ENCODE data around the gene POLR1H.

Gene POLR1H

DNA sequence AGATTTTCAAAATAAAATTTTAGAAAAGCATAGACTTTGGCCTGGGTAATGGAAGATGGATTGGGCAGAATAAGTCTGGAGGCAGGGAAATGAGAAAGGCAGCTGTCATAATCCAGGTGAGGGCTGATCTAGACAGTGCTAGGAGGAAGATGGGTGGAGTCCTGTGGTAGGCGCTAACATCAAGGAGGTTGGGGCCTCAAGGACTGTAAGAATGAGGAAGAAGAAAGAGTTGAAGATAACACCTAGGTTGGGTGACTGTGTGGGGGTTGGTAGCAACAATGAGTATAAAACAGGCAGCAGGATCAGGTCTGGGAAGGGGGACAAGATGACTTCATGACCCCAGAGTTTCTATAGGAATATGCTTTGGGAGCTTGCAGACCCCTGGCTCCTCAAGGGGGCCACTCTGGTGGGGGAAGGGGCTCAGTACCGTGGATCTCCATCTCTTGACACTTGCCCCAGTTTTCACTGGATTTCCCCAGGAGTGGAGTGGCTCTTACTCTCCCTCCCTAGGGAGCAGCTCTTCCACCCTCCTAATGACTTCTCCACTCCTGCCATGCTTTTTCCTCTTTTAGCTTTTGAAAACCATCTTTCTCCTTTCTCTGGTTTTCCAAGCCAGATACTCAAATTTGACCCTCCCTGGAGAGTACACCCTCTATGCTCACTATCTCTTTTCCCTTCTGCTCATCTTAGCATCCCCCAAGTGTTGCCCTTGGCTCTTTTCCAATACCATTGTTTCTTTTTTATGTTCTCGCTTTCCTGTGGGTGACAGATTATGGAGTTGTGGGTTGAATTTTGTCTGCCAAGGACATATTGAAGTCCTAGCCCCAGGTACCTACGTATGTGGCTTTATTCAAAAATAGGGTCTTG is 37.1 kb downstream of the POLR1H start:
- DNase-seq, result no peak

DNA sequence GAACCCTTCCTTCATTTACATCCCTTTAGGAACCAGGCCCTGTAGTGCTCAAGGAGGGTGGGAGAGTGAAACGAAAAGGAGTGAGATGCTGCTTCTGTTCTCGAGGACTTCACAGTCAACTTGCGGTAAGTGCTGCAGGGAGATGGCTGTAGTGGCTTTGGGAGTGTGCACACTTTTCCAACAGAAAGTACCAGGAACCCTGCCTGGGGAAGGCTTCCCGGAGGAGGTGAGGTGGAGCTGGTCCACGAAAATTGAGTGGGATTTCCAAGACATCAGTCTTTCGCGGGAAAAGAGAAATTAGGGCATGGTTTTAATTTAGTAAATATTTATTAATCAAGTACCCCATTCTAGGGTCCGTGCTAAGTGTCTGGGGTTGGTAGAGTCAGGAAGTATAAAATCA is 39.1 kb downstream of the POLR1H start:
- no peak for DNase-seq

DNA sequence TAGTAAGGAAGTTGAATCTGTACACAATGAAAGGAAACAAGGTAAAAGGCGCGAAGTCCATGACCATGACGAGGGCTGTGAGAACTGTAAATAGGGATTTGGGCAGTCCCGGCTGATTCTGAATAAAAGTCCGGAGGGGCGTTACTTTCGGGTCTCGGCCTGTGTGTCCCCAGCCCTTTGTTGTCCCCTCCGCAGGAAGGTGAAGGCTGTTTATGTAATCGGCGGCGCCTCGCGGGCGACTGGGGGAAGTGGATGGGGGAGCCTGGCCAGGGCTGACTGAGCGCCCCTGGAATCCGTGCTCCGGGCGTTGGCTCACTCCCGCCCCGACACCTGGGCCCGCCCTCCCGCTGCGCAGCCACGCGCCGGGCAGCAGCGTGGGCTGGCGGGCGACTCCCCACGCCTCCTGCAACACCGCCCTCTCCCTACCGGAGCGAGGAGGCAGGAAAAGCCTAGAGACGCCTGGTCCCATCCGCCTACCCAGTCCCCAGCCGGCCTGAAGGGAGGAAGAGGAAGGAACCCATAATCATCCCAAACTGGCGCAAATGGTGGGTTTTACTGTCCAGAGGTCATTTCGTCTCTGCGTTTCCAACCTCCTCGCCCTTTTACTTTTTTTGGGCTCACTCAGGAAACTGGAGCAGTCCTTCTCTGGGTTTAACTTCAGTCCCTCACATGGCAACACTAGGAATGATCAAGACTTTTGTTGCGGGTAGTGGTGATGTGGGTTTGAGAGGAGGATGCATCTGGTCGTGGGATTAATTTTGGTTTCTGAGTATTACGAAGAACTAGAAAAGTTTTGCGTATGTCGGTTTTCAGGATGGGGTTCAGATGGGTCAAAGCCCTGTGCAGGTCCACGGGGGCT is 39.7 kb downstream of the POLR1H start:
- peak; percentile 38 for DNase-seq

DNA sequence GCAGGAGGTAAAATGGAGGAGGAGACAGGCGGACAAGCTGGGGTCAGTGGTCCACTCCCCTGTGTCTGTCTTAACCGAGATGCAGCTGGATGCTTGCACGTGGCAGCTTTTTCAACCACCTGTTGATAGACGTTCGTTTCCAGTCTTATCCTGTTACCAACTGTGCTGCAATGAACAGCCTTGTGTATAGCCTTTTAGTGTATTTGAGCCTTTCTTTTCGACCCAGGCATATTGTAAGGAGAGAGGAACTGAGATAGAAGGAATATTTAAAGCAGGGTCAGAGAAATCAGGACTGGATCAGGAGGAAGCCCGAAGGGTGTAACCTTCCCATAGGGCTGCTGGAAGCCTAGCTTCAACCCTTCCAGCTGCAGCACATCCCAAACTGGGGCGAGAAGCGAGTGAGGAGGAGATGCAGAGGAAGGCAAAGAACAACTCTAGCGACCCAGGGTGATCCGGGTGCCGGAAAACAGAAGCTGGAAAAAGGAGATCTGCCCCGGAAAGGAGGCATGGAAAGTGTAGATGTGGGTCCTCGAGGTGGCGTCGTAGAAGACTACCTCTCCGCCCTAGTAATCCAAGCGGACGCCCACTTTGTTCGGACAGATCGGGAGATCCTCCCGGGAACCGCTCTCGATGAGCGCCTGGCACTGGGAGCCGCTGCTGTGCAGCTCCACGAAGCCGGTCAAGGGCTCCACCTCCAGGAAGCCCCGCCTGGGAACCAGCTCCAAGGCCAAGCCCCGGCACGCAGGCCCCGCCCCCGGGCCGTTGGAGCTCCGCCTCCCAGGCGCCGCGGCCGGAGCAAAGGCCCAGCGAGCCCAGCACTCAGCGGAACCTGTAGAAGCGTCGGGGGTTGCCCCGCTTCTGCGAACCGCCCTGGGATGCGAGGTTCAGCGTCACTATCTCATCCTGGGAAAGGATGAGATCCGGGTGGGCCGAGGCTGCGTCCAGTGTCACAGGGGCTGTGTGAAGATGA is 40.7 kb downstream of the POLR1H start:
- DNase-seq, result peak; percentile 90

DNA sequence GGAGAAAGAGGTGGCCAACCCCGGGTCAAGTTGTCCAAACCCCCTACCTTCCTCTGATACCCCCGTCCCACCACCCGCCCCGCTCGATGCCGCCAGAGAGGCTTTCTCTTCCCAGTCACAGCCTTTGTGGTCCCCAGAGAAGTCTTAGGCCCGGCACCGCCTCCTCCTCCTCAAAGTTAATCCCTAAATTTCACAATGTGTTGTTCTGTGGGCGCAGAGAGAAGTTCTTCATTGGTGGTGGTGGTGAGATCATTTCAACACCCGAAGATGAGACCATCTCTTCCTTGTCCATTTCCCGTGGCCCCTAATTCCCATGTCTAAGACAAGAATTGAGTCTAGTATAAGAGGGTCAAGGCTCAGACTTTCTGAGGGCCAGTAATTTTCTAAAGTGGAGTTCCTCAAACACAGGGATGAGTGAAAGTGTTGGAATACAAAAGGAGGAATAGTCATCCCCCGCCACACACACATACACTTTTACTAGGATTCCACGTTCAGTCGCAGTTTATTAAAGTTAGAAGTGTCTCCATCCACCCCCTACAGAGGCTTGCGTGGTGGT is 41.4 kb downstream of the POLR1H start:
- no peak for DNase-seq

DNA sequence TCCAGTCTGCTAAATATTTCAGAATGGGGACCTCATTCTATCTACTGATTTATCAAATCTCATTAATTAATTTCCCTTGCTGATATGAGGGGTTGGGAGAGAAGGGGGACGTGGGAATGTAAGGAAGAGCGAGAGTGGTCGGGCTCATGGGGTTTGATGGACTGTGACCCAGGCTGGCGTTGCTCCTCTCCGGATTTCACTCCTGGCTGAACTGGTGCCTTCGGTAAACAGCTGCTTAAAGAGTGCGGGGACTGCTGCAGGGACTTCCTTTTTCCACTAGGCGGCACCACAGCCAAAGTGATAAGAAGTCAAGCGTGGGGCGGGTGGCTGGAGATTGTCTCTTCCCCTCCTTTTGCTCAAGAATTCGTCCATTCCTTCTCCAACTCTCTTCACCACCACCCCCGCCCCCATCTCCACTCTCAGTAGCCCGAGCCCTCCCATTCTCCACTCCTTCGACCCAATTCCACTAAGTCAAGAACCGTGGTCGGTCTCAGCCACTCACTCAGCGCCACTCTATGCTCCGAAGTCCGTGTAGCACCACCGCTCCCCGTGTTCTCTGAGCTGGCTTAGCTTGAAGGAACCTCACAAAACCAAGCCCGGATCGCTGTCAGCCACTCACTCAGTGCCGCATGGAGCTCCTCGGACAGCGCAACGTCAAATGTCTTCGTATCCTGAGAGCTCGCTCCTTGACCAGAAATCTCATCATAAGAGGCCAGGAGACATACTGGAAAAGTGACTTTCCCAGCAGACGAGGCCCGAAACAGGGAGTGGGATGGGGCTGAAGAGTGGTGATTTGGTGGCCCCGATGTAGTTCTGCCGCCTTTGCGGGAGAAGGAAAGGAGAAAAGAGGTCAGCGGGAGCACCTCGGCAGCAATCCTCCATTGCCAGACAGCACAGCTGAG is 42.2 kb downstream of the POLR1H start:
- peak; percentile 89 for DNase-seq

DNA sequence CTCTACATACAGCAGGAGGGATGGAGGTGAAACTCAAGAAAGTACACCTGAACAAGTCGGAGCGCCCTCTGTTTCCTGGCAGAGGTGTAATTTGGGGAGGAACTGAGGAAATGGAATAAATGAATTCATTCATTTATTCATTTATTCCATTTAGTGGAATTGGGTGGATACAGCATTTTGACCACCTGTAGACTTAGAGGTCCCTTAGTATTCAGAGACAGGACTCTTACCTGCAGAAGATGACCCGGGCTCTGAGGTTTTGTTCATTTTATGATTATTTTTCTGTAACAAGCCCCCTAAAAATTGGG is 42.8 kb downstream of the POLR1H start:
- no peak for DNase-seq

DNA sequence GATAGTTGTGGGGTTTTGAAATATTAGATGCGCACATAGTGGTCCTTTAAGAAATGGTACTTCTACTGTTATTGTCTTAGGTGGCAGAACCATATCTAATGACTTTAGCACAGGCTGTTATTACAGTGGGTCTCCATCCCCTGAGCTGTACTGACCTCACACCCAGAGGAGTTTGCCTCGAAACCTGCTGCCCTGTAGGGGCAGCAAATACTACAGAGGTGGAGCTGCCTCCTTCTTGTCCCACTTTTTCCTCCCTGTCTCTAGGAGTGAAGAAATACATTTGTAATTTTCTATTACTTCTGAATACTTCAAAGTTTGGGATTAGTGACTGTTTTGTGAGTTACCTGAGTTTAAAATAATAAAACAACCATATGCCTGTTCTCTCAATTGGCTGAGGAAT is 43.6 kb downstream of the POLR1H start:
- no peak for DNase-seq

DNA sequence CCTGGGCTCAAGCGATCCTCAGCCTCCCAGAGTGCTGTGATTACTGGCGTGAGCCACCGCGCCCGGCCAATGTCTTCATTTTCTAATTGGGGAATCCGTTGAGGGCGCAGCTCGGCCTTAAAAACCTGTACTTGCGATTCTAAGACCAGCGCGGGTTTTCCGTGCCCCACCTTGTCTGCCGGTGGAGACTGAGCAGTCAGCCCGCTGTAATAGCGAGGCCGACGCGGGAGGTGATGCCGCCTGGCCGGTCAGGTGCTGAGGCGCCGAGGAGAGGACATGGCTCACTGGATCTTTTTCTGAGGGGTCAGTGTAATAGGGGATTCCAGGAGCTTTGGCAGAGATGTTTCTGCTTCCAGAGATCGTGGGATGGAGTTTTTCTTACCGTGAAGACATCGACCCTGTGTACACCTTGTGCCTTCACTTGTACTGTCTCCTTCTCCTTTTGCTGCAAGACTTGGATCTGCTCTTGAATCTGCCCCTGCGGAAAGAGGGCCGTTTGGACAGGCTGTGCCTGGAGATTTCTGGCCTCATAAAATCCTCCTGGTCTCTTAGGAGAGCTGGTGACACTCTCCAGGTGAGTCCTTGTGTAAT is 50.3 kb downstream of the POLR1H start:
- no peak for DNase-seq

DNA sequence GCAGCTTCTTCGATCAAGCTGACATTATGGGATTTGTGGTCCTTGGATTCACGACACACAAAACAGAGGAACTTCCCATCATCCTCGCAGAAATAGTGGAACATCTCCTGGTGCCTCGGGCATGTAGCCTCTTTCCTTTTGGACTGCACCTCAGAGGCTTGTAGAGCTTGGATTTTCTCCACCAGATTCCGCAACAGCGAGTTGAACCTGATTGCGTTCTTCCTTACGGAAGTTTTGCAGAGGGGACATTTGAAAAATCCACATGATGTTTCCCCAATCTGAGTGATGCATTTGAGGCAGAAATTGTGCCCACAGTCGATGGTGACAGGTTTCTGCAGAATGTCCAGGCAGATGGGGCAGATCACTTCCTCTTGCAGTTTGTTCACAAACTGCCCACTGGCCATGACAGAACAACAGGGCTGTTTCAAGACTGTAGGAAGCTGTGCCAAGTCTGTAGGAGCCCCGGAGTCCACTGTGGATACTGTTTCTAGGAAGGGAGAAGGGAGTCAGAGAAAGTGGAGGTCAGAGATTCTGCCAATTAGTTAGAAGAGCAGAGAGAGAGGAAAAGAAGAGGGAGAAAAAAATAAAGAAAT is 51.4 kb downstream of the POLR1H start:
- no peak for DNase-seq

DNA sequence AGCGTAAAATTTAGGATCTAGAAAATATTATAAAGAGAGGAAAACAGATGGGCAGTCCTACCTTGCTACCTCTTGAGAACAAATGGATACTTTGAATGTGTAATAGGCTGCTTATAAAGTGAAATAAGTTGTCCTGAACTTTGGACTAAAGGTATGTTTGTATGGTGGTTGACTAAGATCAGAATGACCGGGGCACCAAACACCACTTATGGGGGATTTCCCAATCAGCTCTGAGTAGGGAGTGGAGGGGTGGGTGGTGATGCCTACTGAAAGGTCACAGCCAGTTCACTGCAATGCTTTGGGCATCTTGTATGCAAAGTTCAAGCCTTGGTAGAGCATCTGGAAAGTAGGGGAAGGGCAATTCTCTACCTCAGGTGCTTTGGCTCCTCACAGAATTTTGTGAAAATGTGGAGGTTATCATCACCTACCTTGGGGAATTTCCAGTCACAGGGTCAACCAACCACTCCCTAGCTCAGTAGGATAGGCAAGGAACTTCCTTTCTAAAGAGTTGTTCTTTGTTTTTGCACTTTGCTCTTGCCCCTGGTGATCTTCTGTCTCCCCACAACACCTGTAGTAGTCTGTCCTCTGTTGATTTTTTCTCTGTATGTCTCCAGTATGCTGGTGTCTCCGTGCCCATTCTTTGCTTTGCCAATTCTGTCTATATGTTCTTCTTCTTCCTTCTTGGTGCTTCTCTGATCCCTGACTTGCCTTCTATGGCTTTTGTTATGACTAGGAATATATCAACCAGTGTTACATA is 52.1 kb downstream of the POLR1H start, which contains the start of gene TRIM31:
TRIM31 (minus strand) TSS at position 88 of the 757 bp plus-strand sequence. CDS start 285 bp downstream, outside the sequence.
- DNase-seq, result no peak

DNA sequence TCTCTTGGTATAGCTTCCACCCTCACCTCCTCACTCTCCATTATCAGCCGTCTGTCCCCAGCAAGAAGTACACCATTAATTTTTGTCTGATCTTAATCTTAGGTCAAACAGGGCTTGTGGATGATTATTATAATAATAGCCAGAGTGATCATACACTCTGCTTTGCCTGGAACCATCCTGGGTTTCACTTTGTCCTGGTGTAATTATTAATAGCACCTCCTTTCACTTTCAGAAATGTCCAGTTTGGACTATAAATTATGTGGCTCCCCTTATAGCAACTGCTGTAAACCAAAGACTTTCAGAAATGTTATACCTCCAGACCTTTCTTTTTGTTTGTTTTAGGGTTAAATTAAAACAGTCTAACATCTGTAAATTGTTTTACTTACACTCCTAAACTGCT is 52.8 kb downstream of the POLR1H start:
- DNase-seq, result no peak
